ENCODE results near the gene UPK2. TPM values are rescaled to one million over a fixed set of nuclear protein-coding genes. Genes with fewer than 3 reads are reported as not detected.

The UPK2 gene
- total RNA-seq, 1 experiment from 2014 or later, result not detected

- TF ChIP-seq ARID4B (CRISPR knock-in tag; IDR thresholded peaks at IDR 0.05; ENCODE audit: borderline replicate concordance), result no peak
- TF ChIP-seq RELA (CRISPR knock-in tag; IDR thresholded peaks at IDR 0.05; ENCODE audit: borderline replicate concordance), result no peak
- no peak for TF ChIP-seq AR (CRISPR knock-in tag; IDR thresholded peaks at IDR 0.05)
- TF ChIP-seq, protein P1, sequence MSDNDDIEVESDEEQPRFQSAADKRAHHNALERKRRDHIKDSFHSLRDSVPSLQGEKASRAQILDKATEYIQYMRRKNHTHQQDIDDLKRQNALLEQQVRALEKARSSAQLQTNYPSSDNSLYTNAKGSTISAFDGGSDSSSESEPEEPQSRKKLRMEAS (CRISPR knock-in tag; IDR thresholded peaks at IDR 0.05), result no peak
Measured at GRCh38 chr11:118935376-118935775, 20.7 kb upstream of the UPK2 start (continued).

DNA sequence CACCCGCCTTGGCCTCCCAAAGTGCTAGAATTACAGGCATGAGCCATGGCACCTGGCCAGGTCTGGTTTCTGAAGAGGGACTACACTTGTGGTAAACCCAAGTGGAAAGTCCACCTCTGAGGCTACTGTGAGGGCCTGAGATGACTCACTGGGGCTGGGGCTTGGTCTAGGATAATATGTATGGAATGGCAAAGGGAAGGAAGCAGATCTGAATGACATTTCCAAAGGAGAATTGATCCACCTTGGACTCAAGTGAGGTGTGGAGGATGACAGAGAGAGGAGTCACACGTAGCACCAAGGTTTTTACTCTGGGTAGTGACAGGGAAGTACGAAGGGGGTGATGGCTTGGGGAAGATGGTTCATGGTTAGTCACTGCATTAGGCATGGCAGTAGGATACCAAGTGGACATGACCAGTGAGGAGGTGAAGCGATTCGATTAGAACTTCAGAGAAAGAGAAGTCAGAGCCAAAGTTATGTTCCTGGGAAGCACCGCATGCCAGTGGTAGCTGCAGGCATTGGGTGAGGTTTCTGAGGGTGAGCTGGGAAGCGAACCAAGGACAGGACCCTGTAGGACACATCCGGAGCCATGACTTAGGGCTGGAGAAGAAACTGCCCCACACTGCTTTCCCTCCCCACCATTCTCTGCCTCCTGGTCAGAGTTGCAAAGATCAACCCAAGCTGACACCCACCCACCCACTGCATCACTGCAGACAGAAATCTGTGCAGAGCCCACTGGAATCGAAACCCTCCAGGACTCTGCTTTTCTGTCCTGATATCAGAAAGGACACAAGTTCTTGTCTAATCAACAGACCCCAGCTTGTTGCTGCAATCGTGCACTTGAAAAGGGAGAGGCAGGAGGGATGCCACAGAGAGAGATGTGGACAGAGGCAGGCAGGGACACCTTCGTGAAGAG lies 17.4 kb upstream of the UPK2 start:
- CTCF ChIA-PET, result interaction anchor here (2.0 to 2.6 kb wide), 2 partner anchors 9 to 10 kb away, joined by 10 to 28 read pairs; no protein-coding TSS in a partner anchor
- Mint-ChIP-seq H3K27ac (no peak overlapping the region), H3K27me3 (ENCODE audit: low read depth) (peaks cover 18% of the 10 kb centered on the region), H3K4me3 (no peak overlapping the region), H3K4me1 (peaks cover 29% of the 10 kb centered on the region), H3K9me3 (no peaks in the 10 kb centered on the region), H3K36me3 (no peaks in the 10 kb centered on the region)
- ATAC-seq, result no peak
- DNase-seq (ENCODE audit: low spot score), result no peak
- no peak for TF ChIP-seq MXD4 (CRISPR knock-in tag; IDR thresholded peaks at IDR 0.05; ENCODE audit: borderline replicate concordance)
- TF ChIP-seq, protein P2, sequence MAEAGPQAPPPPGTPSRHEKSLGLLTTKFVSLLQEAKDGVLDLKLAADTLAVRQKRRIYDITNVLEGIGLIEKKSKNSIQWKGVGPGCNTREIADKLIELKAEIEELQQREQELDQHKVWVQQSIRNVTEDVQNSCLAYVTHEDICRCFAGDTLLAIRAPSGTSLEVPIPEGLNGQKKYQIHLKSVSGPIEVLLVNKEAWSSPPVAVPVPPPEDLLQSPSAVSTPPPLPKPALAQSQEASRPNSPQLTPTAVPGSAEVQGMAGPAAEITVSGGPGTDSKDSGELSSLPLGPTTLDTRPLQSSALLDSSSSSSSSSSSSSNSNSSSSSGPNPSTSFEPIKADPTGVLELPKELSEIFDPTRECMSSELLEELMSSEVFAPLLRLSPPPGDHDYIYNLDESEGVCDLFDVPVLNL (CRISPR knock-in tag; IDR thresholded peaks at IDR 0.05; ENCODE audit: borderline replicate concordance, low read depth), result no peak
- TF ChIP-seq KAT7 (CRISPR knock-in tag; IDR thresholded peaks at IDR 0.05; ENCODE audit: borderline replicate concordance), result no peak
- TF ChIP-seq TP53 (CRISPR knock-in tag; IDR thresholded peaks at IDR 0.05), result no peak
- no peak for TF ChIP-seq ZNF219 (CRISPR knock-in tag; IDR thresholded peaks at IDR 0.05; ENCODE audit: borderline replicate concordance)
- no peak for TF ChIP-seq CTCF (IDR thresholded peaks at IDR 0.05)
- TF ChIP-seq ZNF423 (CRISPR knock-in tag; IDR thresholded peaks at IDR 0.05), result no peak
- TF ChIP-seq NR3C1 (CRISPR knock-in tag; conservative IDR thresholded peaks at IDR 0.05; ENCODE audit: low read depth), result no peak
- no peak for TF ChIP-seq E2F1 (CRISPR knock-in tag; IDR thresholded peaks at IDR 0.05)
- POLR2A ChIA-PET, result no interaction called here
